Endothelial cell of umbilical vein (primary cell): ENCODE data around the gene TFAM. TPM values are rescaled to one million over a fixed set of nuclear protein-coding genes. Genes with fewer than 3 reads are reported as not detected.

Experiments
- BruUV-seq: library from RNA; stranded (reverse); fragments of 400-500 nt; replicated peaks from 2 replicates; lab custom pipeline; 2021; lab: Mats Ljungman, UMichigan
- CTCF ChIA-PET: fragments of 300-600, 350-600 bp; sonication (Branson Sonifier 250); formaldehyde crosslinking; loops from one replicate; lab custom pipeline; 2021; ENCODE audit warnings: antibody characterized with exemption, inconsistent platforms; lab: Charles Lee
- POLR2A ChIA-PET: fragments of 300-600, 350-600 bp; sonication (Branson Sonifier 250); formaldehyde crosslinking; loops from one replicate; lab custom pipeline; 2021; ENCODE audit warnings: antibody characterized with exemption, inconsistent platforms; lab: Charles Lee
- DNase-seq: peaks from one replicate; pipeline ENCODE4 v3.0.0-alpha.2; 2011; ENCODE audit warnings: low read depth, low spot score
- FAIRE-seq: peaks from 2 replicates; lab custom pipeline; 2011; peaks lifted over from hg19 to GRCh38; lab: Jason Lieb, UNC
- H2AFZ ChIP-seq: 2 replicates; pipeline ENCODE4 v1.6.0; 2012; ENCODE audit warnings: low read depth, low read length, control low read depth, inconsistent platforms
- H3K27ac ChIP-seq: 2 replicates; pipeline ENCODE4 v1.5.1; 2011; ENCODE audit warnings: low read depth, mild to moderate bottlenecking, control low read depth, low read length, moderate library complexity; ENCODE audit not compliant: insufficient read depth
- H3K27me3 ChIP-seq, 2 experiments: 2 replicates each; pipeline versions ENCODE4 v1.6.0 to v1.6.1; 2011; ENCODE audit warnings: low read length in 2 of 2, mixed read lengths in 1 of 2; ENCODE audit not compliant: control insufficient read depth in 2 of 2, insufficient read depth in 2 of 2
- H3K36me3 ChIP-seq, 2 experiments: 2 replicates in 1 of 2; 3 replicates in 1 of 2; pipeline ENCODE4 v1.5.1; 2011; ENCODE audit warnings: low read length in 2 of 2, mild to moderate bottlenecking in 1 of 2, moderate library complexity in 1 of 2; ENCODE audit not compliant: control insufficient read depth in 2 of 2, insufficient read depth in 2 of 2; ENCODE audit errors: extremely low read depth in 1 of 2
- H3K4me1 ChIP-seq: 3 replicates; pipeline ENCODE4 v1.5.1; 2011; ENCODE audit warnings: mild to moderate bottlenecking, low read length; ENCODE audit not compliant: control insufficient read depth, insufficient read depth; ENCODE audit errors: extremely low read depth
- H3K4me2 ChIP-seq: 2 replicates; pipeline ENCODE4 v1.6.1; 2011; ENCODE audit warnings: low read length, control low read depth, mixed read lengths; ENCODE audit not compliant: insufficient read depth
- H3K4me3 ChIP-seq, 3 experiments: fragments of 200-600 bp in 1 of 3; sonication (generic), shearing (Covaris generic) in 1 of 3; replicated peaks in 1 of 3; 2 replicates each; pipeline ENCODE4 v1.5.1; 2011 to 2016; ENCODE audit warnings: control low read depth in 3 of 3, low read length in 3 of 3, mild to moderate bottlenecking in 2 of 3, inconsistent platforms in 1 of 3, low read depth in 1 of 3, moderate library complexity in 1 of 3; ENCODE audit not compliant: insufficient read depth in 1 of 3
- H3K79me2 ChIP-seq: 2 replicates; pipeline ENCODE4 v1.6.0; 2012; ENCODE audit warnings: low read length, inconsistent platforms; ENCODE audit not compliant: control insufficient read depth, insufficient read depth
- H3K9ac ChIP-seq: replicated peaks from 2 replicates; pipeline ENCODE3; 2011; ENCODE audit warnings: low read length, control low read depth; ENCODE audit not compliant: insufficient read depth; ENCODE audit errors: extremely low read depth
- H3K9me1 ChIP-seq: replicated peaks from 3 replicates; pipeline ENCODE4 v1.6.0; 2011; ENCODE audit warnings: mild to moderate bottlenecking, low read length; ENCODE audit not compliant: control insufficient read depth, insufficient read depth; ENCODE audit errors: extremely low read depth
- H3K9me3 ChIP-seq: replicated peaks from 2 replicates; pipeline ENCODE4 v1.5.1; 2012; ENCODE audit warnings: low read length, inconsistent platforms; ENCODE audit not compliant: control insufficient read depth, insufficient read depth
- H4K20me1 ChIP-seq: replicated peaks from 2 replicates; pipeline ENCODE3; 2011; ENCODE audit warnings: mild to moderate bottlenecking, low read length; ENCODE audit not compliant: control insufficient read depth, insufficient read depth; ENCODE audit errors: extremely low read depth
- CTCF ChIP-seq, 2 donors: IDR thresholded peaks; 1 replicate in 1 of 2; 2 replicates in 1 of 2; pipeline ENCODE4 v1.5.1; 2011; ENCODE audit warnings: low read length in 2 of 2, mild to moderate bottlenecking in 2 of 2, moderate library complexity in 2 of 2, control low read depth in 1 of 2, inconsistent platforms in 1 of 2, low read depth in 1 of 2; ENCODE audit not compliant: insufficient read depth in 1 of 2; ENCODE audit errors: extremely low read depth in 1 of 2
- EZH2 ChIP-seq: IDR thresholded peaks from 2 replicates; pipeline ENCODE4 v1.6.1; 2012; ENCODE audit warnings: borderline replicate concordance, low read depth, mild to moderate bottlenecking, moderate library complexity, low read length, inconsistent platforms; ENCODE audit not compliant: severe bottlenecking
- FOS ChIP-seq: IDR thresholded peaks from 2 replicates; pipeline ENCODE4 v1.6.1; 2011; ENCODE audit warnings: mild to moderate bottlenecking, low read length, moderate library complexity, borderline replicate concordance; ENCODE audit not compliant: insufficient read depth
- JUN ChIP-seq: IDR thresholded peaks from 2 replicates; pipeline ENCODE4 v1.6.1; 2011; ENCODE audit warnings: borderline replicate concordance, low read depth; ENCODE audit not compliant: insufficient read length, insufficient read depth
- MAX ChIP-seq: IDR thresholded peaks from 2 replicates; pipeline ENCODE4 v1.6.1; 2011; ENCODE audit not compliant: insufficient read depth, insufficient read length
- MYC ChIP-seq: IDR thresholded peaks from one replicate; pipeline ENCODE4 v1.6.1; 2011; ENCODE audit warnings: mild to moderate bottlenecking, low read depth, low read length
- POLR2AphosphoS5 ChIP-seq: IDR thresholded peaks from 2 replicates; pipeline ENCODE4 v1.6.1; 2012; ENCODE audit warnings: low read depth, mild to moderate bottlenecking, control low read depth, low read length, moderate library complexity; ENCODE audit not compliant: insufficient read depth
- dilution Hi-C: fragments of 300-500 bp; cut with MboI; formaldehyde crosslinking; loops from one replicate; pipeline ENCODE4 v1.15.0; 2019; ENCODE audit warnings: low sequenced_read_pairs; ENCODE audit not compliant: extremely low pct_ligation_motif_present
- intact Hi-C: fragments of 100-400 bp; cut with micrococcal nuclease; formaldehyde crosslinking; loops from one replicate; pipeline ENCODE4 v1.10.0; 2022
- polyA plus RNA-seq, 4 experiments: library from polyadenylated mRNA; depleted of rRNA in 3 of 4; stranded (reverse) in 3 of 4; unstranded in 1 of 4; fragments of >200 nt; gene quantifications; 2 replicates each; pipeline versions ENCODE4 v1.2.1 to v1.2.3, GENCODE V29; 2011 to 2012; ENCODE audit warnings: missing spikeins in 1 of 4
- total RNA-seq: library from RNA; stranded (reverse); gene quantifications from 2 replicates; pipeline ENCODE4 v1.2.3, GENCODE V29; 2021

The TFAM gene
- total and polyA plus RNA-seq, 2 donors (not counting 3 experiments of a cell fraction or from before 2014, with no cell fraction given), result 21.3 to 45.1 TPM

DNA sequence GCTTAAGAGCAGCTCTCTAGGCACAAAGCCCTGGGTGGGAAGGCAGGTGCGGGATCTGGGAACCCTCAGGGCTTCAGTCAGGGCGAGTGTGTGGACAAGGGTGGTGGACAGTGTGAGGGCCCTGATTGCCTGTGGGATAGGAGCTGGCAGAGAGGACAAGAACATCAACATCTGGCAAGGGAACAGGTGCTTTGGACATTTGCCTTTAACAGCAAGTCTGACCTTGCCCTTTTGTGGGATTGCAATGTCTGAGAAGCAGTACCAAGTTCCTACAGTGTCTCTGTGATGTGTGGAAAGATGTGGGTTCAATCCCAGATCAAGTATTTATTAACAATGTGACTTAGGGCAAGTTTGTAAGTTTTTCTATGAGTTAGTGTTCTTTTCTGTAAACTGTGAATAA, 46.7 kb downstream of the TFAM start:
- FAIRE-seq (no peak), DNase-seq (no peak)
- Histone ChIP-seq H3K9ac (no peak overlapping the region), H3K4me3 (no peak overlapping the region), H3K4me1 (peaks cover 8% of the 10 kb centered on the region), H3K36me3 (no peaks in the 10 kb centered on the region), H3K9me1 (no peaks in the 10 kb centered on the region), H2AFZ (no peak overlapping the region), H3K27me3 (peaks cover 0 to 3% of the 10 kb centered on the region in 2 experiments), H3K4me2 (no peak overlapping the region), H4K20me1 (no peaks in the 10 kb centered on the region), H3K27ac (no peak overlapping the region), H3K79me2 (no peaks in the 10 kb centered on the region), H3K9me3 (no peaks in the 10 kb centered on the region)
- ChIA-PET POLR2A (no interaction called here), CTCF (no interaction called here)
- dilution Hi-C loops (no loop called here), intact Hi-C loops (no loop called here)
- no peak for TF ChIP-seq FOS
- TF ChIP-seq EZH2, result no peak
- TF ChIP-seq POLR2AphosphoS5, result no peak
- no peak for TF ChIP-seq JUN
- BruUV-seq, result no TSS peak

GRCh38 chr10:58433066-58433465, 47.9 kb downstream of the TFAM start:
- no peak overlapping the region for H3K4me3 ChIP-seq
- no TSS peak for BruUV-seq
- H3K9ac ChIP-seq, result no peak overlapping the region
- intact Hi-C loops (no loop called here), dilution Hi-C loops (no loop called here)
- H3K9me3 ChIP-seq, result no peaks in the 10 kb centered on the region
- peaks cover 8% of the 10 kb centered on the region for H3K4me1 ChIP-seq
- H3K36me3 ChIP-seq, result no peaks in the 10 kb centered on the region
- no peaks in the 10 kb centered on the region for H3K79me2 ChIP-seq
- H3K27ac ChIP-seq, result no peak overlapping the region
- TF ChIP-seq JUN (no peak), FOS (no peak), MAX (no peak), MYC (no peak), CTCF (IDR thresholded peaks at IDR 0.05; ENCODE audit: extremely low read depth in 1 of 2, insufficient read depth in 1 of 2, low read depth in 1 of 2, low read length in 2 of 2) (no peak)
- no peaks in the 10 kb centered on the region for H3K9me1 ChIP-seq
- peaks cover under 1 to 3% of the 10 kb centered on the region in 2 experiments for H3K27me3 ChIP-seq
- H4K20me1 ChIP-seq, result no peaks in the 10 kb centered on the region
- CTCF ChIA-PET, result interaction anchor here (0.9 kb wide), 1 partner anchor 43 kb away, joined by 3 read pairs; no protein-coding TSS in a partner anchor
- H3K4me2 ChIP-seq, result no peak overlapping the region
- H2AFZ ChIP-seq, result no peak overlapping the region
- POLR2A ChIA-PET, result no interaction called here
- DNase-seq (no peak), FAIRE-seq (no peak)
